Measurements from ENCODE around the gene PRPH2.

The PRPH2 gene

DNA sequence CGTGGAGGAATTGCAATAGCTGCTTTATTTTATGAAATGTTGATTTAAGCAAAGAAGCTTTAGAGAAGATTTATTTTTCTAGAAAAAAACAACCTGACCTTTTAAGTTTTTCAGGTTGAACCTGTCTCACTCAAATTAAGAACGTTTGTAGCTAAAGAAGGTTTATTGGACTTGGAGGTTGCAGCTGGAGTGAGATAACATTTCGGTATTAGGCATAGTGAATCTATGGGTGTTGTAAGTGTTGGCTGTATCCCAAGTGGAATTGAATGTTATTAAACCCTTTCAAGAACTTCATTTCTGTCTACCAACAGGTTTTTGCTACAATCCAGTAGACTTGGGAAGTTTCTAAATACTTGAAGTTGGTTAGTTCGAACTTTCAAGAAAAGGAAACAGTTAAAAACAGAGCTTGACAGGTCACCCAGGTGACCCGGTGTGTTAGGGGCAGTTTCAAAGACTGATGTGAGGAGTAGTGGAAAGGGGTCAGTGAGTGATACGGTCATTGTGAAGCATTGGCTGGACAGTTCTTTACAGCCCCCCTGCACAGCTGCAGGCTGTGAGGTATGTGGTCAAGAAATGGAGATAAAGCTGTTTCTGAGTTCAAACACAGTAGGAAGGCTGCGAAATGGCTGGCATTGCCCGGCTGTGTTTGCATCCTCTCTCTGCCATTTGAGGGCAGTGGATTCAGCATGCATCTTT is 26.0 kb upstream of the PRPH2 start:
- TF ChIP-seq, protein P1, sequence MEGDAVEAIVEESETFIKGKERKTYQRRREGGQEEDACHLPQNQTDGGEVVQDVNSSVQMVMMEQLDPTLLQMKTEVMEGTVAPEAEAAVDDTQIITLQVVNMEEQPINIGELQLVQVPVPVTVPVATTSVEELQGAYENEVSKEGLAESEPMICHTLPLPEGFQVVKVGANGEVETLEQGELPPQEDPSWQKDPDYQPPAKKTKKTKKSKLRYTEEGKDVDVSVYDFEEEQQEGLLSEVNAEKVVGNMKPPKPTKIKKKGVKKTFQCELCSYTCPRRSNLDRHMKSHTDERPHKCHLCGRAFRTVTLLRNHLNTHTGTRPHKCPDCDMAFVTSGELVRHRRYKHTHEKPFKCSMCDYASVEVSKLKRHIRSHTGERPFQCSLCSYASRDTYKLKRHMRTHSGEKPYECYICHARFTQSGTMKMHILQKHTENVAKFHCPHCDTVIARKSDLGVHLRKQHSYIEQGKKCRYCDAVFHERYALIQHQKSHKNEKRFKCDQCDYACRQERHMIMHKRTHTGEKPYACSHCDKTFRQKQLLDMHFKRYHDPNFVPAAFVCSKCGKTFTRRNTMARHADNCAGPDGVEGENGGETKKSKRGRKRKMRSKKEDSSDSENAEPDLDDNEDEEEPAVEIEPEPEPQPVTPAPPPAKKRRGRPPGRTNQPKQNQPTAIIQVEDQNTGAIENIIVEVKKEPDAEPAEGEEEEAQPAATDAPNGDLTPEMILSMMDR (IDR thresholded peaks at IDR 0.05; ENCODE audit: insufficient read depth, low read depth, low read length, missing control alignments): no peak
- no peak for DNase-seq (ENCODE audit: low read depth)
- H3K4me3 ChIP-seq (ENCODE audit: low read depth, low read length): peak overlapping the region; percentile 87

DNA sequence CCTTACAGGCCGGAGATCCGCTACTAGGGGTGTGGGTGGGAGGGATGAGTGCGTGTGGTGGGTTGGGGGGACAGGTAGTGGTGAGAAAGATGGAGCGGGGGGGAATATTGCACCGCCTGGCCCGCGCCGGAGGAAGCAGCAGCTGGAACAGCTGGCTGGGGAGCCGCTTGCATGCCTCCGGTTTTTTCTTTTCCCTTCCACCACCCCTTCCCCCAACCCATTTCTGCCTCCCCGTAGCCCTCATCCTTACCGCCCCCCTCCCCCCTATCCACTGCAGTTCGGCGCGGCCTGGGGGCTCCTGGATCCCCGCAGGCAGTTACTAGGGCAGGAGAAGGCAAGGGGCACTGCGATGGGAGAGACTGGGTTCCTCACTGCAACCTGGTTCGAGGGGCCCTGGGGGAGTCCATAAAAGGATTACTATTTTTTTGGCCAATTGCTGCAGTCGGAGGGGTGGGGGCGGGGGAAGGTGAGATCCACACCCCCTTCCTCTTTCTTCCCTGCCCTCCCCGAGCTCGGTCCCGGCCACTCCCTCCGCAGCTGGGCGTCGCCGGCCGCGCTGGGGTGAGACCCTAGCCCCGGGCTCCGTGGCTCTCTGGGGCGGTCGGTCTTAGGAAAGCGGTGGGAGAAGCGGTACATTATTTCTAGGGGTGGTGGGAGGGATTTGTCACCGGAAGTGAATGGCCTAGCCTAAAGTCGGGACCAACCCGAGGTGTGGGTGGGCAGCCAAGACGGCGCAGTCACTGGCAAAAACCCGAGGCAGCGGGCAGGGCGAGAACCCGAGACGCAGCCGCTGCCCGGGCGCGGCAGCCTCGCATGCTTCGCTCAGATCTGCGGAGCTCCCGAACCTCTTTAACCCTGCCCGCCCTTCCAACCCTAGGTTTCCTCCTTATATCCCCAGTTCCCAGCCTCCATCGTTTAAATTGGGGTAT is 24.3 kb upstream of the PRPH2 start:
- DNase-seq (ENCODE audit: low read depth): peak; percentile 96

DNA sequence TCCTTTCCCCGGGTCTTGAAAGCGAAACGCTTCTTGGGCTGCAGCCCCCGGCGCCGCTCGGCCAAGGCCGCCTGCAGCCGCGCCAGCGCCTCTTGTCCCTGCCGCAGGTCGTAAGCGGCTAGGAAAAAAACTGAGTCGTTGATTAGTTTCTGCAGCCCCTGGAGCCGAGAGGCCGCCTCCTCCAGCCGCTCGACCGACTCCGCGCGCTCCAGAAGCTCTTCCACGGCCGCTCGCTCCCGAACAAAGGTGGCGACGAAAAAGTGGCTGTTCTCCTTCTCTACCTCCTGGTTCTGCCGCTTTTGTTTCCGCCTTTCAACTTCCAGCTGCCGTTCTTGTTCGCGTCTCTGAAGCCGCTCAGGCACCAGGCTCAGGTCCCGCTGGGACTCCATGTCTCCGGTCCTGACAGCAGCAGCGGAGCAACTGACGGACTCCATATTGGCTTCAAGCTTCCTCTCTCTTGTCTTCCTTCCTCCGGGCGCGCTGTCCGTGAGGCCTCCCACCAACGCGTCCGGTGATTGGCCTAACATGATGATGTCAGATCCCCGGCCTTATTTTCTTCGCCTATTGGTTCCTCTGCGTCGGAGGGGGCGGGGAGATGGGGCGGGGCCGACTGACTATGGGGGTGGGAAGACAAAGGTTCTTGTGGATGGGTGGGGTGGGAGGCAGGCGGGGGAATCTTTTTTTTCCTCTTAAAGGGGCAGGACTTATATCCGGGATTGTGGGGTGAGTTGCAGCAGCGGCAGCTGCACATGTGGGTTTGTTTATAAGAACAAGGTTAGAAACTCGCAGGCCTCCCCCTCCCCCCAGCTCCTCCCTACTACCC is 23.5 kb upstream of the PRPH2 start, which contains the start of gene TBCC:
Gene TBCC, minus strand, starts transcription at position 464 of the 823 bp plus-strand sequence. Its CDS starts 30 bp downstream, at position 434.
- TF ChIP-seq, protein P1 (IDR thresholded peaks at IDR 0.05; ENCODE audit: insufficient read depth, low read depth, low read length, missing control alignments): no peak
- H3K4me3 ChIP-seq (ENCODE audit: low read depth, low read length): peak within 1 kb of the TSS; percentile 100
- DNase-seq (ENCODE audit: low read depth): peak; percentile 99

More for the DNA sequence above, 24.3 kb upstream of the PRPH2 start:
- H3K4me3 ChIP-seq (ENCODE audit: low read depth, low read length): peak overlapping the region; percentile 87
- TF ChIP-seq, protein P1 (IDR thresholded peaks at IDR 0.05; ENCODE audit: insufficient read depth, low read depth, low read length, missing control alignments): no peak

DNA sequence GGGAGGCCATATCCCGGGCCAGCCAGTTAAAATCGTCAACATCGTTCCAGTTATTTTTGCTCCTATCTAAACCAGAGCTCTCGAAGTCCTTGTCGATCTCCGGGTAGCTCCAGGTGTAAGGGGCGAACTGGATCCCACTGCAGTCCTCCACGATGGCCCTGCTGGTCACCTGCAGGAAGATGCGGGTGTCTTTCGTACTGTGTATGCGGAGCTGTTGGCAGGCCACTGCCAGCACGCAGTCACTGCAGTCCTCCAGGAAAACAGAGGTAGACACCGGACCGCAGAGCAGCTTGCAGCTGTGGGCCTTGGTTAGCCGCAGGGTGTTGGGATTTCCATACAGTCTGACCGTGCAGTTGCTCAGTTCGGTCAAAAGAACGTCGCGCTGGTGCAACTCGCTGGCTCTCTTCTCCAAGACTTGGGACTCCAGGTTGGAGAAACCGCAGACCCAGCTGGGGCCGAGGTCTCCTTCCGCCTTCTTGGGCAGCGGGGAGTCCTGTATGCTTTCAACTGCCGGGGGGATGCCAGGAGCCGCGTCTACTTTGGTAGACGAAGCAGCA is 22.8 kb upstream of the PRPH2 start:
- TF ChIP-seq, protein P1 (IDR thresholded peaks at IDR 0.05; ENCODE audit: insufficient read depth, low read depth, low read length, missing control alignments): no peak
- DNase-seq (ENCODE audit: low read depth): peak; percentile 58
- peak overlapping the region; percentile 100 for H3K4me3 ChIP-seq (ENCODE audit: low read depth, low read length)

DNA sequence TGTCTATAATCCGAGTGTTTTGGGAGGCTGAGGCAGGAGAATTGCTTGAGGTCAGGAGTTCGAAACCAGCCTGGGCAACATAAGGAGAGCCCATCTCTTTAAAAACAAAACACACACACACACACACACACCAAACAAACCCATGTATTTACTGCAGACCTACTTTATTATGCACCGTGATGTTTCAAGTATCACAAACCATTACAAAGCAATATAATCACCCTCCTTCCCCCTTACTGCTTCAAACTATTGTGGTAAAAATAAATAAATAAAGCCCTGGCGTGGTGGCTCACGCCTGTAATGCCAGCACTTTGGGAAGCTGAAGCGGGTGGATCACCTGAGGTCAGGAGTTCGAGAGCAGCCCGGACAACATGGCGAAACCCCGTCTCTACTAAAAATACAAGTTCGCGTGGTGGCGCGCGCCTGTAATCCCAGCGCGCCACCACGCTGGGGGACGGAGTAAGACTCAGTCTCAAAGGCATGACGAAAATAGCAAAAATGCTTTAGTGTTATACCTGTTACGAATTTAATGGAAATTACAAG is 22.0 kb upstream of the PRPH2 start:
- TF ChIP-seq, protein P1 (IDR thresholded peaks at IDR 0.05; ENCODE audit: insufficient read depth, low read depth, low read length, missing control alignments): no peak
- H3K4me3 ChIP-seq (ENCODE audit: low read depth, low read length): peak overlapping the region; percentile 100
- DNase-seq (ENCODE audit: low read depth): no peak

Measured in GM12865 (cell line).